GM21528 (cell line): ENCODE results near the gene LCA5L.
"Not testable (repeated sequence)": the region's sequence is repeated elsewhere in the genome, so short reads cannot be mapped to it uniquely, and the experiment has no call there.

Source experiments
- ATAC-seq: cut with Tn5 transposase; IDR thresholded peaks from one replicate; pipeline ENCODE4 v1.9.1; 2021; ENCODE audit warnings: mild to moderate bottlenecking, moderate library complexity; ENCODE audit not compliant: unreplicated experiment, low FRiP score

The LCA5L gene

DNA sequence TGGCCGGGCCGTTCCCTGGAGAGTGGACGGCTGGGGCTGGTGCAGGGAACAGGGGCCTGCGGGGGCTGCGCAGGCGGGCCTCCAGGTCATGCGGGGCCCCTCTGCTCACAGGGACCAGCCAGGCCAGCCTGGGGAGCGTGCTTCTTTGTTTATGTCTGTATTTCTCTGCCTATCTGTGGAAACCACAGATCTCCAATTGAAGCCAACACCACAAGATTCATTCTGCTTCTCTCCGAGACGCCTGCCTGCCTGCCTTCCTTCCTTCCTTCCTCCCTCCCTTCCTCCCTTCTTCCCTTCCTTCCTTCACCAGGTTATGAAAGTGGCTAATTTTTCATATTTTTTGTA, 56.8 kb downstream of the LCA5L start:
- peak; percentile 17 for ATAC-seq

DNA sequence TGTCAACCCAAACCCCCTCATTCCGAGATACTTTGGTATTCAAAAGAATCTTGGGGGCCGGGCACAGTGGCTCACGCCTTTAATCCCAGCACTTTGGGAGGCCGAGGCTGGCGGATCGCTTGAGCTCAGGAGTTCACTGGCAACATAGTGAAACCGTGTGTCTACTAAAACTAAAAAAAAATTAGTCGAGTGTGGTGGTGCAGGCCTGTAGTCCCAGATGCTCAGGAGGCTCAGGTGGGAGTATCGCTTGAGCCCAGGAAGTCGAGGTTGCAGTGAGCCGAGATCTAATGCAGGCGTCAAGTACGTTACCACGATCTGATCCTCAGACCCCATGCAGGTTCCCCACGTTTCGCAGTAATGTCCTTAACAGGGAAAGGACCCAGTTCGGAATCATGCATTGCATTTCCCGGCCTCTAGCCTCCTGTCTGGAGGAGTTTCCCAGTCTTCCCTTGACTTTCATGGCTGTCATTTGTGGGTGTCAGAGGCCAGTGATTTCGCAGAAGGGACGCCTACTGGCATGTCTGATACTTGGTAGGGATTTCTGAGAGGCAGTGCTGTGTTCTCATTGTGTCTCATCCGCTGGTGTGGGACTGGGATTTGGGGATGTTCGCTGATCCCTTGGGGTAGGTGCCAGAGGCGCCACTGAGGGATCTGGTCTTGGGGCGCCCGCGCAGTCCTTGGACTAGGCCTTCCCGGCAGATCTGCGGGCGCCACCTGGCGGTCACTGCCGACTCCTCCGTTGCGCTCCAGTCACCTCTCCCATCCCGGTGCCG, 57.4 kb downstream of the LCA5L start:
- peak; percentile 78 for ATAC-seq

DNA sequence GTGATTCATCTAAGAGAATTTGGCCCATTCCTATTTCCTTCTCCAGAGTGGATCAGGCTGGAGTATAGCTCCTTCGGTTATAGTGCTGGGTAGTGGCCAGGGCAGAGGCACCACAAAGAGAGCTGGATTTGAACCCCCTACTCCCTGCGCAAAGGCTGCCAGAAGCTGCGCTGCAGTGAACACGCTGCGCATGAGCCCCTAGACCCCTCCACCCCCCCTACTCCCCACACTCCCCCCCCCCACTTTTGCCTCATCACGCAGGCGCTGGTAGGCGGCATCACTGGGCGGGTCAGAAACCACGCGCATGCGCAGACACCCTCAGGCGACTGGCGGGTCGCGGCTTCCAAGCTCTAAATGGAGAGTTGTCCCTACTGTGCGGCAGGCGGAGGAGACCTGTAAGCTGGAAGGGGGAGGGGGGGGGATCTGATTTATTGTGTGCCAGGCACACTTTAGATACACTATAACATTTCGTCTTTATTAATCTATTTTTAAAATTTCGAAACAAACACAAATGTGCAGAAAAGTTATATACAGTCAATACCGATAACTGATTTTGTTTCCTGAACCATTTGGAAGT, 58.0 kb downstream of the LCA5L start:
- no peak for ATAC-seq

DNA sequence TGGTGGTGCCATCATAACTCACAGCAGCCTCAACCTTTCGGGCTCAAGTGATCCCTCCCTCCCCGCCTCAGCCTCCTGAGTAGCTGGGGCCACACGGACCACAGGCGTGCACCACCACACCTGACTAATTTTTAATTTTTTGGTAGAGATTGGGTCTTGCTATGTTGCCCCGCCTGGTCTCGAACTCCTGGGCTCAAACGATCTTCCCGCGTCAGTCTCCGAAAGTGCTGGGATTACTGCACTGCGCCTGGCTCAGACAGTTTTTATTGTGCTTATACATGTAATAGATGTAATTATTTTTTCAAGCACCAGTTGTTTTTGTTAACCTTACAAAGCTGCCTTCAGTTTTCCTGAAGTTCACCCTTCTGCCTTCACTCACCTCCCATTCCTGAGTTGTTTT, 58.7 kb downstream of the LCA5L start:
- no peak for ATAC-seq

DNA sequence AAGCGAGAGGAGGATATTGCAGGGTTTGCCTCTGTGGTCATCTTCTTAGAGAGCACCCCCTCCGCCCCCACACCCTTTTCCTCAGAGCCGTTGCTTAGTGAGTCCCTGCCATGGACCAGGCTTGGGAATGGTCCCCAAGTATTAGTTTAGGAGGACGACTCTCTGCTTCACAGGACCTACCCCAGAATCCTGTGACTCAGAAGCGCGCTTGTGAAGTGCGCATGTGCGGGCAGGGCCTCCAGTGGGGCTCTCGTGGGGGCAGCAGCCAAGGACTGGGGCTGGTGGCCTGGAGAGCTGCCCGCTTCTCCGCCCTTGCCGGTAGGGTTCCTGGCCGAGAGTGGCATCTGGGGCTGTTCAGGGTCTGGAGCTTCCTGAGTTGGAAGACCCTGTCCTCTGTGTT, 59.4 kb downstream of the LCA5L start:
- ATAC-seq: no peak

DNA sequence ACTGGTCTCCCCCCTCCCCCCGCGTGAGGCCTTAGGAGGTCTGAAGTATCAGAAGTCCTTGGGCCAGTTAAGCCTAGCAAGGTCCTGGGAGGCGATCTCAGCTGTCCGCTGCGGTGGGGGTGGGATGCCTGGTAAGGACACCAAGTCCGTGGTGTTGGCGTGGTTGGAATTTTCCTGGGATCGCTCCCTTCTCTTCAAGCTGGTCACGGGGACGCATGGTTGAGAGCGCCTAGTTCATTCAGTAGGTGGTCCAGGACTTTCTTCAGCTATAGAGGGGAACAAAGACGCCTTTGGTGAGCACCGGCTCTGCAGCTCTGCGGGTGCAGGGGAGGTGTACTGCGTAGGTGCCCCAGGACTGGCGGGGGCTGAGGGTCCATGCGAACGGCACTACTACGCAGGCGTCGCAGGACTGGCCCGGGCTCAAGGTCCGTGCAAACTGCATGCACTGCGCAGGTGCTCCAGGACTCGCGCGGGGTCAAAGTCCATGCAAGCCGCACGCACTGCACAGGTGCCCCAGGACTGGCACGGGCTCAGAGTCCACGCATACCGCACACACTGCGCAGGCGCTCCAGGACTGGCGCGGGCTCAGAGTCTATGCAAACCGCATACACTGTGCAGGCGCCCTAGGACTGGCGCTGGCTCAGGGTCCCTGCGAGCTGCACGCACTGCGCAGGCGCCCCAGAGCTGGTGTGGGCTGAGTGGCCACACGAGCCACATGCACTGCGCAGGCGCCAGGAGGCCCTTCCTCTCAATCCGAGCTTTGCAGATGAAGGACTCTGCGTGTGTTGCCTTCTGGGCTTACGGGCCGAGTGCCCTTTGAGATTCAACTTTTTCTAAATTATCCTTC, 60.1 kb downstream of the LCA5L start:
- no peak for ATAC-seq

DNA sequence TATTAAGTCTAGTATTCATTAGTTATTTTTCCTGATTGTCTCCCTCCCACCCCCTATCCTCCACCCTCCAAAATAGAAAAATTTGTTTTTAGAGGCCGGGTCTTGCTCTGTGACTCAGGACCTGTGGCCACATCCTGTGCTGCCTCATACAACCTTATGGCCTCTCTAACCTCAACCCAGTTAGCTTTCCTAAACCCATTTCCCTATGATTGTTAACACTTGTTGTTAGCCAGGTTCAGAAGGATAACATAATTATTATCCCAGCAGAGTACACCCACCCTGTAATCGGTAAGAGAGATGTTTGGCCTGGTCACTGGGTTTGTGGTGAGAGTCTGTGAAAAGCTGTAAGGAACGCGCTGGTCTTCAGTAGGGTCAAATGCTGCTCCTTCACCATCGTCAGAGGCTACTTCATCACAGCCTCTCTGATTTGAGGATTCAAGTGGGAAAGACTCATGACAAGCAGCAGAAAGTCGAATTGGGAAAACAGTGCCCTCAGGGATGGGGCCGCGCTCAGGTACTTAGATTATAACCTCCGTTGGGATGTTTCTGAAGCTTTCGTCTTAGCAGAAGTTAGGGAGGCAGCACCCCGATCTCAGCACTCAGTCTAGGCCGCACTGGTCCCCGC, 60.8 kb downstream of the LCA5L start:
- no peak for ATAC-seq

DNA sequence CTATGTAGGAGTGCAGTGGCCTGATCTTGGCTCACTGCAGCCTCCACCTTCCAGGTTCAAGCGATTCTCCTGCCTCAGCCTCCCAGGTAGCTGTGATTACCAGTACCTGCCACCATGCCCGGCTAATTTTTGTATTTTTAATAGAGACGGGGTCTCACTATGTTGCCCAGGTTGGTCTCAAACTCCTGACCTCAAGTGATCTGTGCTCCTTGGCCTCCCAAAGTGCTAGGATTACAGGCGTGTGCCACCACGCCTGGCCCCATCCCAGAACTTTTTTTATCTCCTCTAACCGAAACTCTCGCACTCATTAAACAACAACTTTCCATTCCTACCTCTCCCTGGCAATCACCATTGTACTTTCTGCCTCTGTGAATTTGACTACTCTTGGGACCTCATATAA, 63.5 kb downstream of the LCA5L start:
- ATAC-seq: not testable (repeated sequence)

DNA sequence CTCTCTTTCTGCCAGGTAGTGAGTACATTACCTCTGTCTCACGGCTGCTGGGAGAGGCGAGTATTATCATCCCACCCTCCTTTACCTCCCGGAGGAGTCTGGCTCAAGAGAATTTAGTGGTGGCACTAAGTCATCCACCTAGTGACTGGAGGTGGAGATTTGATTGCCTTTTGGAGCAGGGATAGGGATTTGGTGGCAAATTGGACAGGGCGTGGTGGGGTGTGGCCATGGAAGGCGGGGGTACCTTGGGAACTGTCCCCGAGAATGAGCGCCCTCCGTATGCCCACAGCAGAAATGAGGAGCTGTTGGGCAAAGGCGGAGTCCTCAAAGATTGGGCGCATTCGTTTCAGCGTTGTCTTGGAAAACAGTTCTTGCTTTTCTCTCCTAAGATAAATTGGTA, 64.6 kb downstream of the LCA5L start:
- no peak for ATAC-seq

DNA sequence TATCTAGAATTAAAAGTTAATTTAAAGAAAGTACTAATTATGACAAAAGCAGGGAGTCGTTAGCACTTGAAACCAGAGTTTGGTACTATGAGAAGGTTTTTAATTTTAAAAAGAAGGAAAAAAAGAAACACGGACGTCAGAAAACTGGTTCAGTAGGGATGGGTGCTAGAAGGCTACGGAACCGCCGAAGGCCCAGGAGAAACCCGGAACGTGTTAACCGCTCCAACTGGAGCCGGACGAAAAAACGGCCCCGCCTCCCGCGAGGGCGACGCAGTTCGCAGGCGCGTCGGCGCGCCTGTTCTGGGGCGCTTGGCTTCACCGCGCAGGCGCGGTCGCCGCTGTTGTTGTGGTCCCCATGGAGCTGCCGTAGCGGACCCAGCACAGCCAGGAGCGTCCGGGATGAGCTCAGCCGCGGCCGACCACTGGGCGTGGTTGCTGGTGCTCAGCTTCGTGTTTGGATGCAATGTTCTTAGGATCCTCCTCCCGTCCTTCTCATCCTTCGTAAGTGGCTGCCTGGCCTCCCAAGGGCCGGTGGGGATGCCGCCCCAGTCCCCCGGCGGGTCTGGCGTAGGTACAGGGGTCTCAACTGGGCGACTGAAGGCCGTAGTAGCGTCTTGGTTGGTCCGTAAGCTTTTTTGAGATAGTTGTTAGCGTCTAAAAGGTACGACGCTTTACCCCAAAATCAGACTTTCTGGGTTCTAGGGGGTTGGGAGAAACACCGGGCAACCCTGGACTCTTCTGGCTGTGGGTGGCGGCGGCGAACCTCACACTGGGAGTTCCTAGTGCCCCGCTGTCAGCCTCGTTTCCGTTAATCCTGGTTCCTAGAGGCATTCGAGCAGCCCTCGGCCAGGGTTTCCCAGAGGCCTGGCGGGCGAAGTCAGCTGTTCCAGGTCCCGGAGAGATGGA, 65.3 kb downstream of the LCA5L start:
- peak; percentile 94 for ATAC-seq

DNA sequence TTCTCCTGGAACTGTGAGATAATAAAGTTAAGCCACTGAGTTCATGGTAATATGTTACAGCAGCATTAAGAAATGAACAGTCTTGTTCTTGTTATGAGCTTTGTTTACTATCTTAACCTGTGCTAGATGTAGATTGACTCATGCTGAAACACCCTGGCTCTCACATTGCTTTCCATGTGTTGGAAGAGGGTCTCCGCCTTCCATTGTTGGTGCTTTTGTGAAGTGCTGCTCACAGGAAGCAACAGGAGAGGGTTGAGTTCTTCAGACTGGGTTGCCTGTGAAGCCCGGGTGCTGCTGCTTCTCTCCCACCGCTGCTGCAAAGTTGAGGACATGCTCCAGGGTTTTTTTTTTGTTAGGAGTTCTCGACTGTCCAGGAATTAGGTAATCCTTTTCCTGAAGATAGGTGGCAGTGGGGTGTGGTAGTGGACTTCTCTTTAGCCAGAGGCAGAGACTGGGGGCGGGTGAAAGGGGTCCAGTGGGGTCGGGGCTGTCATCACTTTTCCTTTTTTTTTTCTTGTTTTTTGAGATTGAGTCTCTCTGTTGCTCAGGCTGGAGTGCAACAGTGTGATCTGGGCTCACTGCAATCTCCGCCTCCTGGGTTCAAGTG, 68.0 kb downstream of the LCA5L start:
- ATAC-seq: no peak

DNA sequence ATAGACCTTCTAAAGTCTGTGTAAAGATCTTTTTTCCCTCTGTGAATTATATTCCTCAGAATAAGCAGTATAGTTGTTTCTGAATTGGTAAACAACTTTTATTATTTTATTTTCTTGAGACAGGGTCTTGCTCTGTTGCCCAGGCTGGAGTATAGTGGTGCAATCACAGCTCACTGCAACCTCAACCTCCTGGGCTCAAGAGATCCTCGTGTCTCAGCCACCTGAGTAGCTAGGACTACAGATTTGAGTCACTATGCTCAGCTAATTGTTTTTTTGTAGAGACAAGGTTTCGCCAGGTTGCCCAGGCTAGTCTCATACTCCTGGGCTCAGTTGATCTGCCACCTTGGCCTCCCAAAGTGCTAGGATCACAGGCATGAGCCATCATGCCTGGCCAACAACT, 70.1 kb downstream of the LCA5L start:
- ATAC-seq: no peak

DNA sequence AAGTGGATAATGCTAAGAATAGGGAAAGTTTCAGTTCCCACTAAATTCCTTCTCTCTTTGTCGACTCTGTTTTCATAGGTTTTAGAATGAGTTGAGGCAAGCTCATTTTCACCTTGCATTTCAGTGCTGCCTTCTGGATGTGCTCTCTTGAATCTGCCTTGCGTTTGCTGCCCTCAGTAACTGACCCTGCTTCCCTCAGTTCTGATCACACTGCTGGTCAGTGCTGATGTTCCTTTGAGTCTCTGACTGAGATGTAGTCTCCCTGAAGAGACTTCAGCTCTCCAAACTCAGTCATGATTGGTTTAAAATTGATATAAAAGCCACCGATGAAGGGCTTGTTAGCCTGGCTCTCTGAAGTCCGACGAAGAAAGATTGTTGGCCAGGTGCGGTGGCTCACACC, 71.5 kb downstream of the LCA5L start:
- ATAC-seq: no peak

DNA sequence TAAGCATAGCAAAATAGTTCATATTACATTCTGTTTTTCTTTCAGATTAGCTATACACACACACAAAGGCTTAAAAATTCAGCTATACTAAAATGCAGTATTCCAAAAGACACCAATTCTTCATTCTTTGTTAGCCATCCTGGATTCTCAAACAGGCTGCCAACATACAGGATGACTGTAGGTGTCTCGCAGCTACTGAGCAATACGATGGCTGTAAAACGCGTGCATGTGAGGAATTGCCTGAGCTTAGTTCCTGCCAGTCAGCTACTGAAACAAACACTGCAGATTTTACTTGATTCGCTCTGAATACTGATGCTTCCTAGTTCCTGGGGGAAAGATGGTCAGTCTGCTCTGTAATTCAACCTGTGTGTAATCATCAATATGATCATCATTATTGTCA, 71.9 kb downstream of the LCA5L start:
- ATAC-seq: no peak

DNA sequence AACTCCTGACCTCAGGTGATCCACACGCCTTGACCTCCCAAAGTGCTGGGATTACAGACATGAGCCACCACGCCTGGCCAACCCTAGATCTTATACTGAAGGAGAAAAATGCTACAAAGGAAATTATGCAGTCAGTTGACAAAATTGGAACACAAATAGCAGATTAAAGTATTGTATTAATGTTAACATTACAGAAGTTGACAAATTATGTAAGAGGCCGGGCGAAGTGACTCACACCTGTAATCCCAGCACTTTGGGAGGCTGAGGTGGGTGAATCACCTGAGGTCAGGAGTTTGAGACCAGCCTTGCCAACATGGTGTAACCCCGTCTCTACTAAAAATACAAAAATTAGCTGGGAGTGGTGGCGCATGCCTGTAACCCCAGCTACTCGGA, 75.7 kb downstream of the LCA5L start:
- ATAC-seq: not testable (repeated sequence)

DNA sequence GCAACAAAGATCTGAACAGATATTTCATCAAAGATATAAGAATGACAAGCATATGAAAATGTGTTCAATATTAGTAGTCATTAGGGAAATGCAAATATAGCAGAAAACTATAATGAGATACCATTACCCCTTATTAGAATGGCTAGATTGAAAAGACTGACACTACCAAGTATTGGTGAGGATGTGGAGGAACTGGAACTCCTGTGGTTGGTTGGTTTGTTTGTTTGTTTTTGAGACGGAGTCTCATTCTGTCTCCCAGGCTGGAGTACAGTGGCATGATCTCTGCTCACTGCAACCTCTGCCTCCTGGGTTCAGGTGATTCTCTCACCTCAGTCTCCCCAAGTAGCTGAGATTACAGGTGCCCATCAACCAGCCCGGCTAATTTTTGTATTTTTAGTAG, 77.8 kb downstream of the LCA5L start:
- ATAC-seq: no peak

DNA sequence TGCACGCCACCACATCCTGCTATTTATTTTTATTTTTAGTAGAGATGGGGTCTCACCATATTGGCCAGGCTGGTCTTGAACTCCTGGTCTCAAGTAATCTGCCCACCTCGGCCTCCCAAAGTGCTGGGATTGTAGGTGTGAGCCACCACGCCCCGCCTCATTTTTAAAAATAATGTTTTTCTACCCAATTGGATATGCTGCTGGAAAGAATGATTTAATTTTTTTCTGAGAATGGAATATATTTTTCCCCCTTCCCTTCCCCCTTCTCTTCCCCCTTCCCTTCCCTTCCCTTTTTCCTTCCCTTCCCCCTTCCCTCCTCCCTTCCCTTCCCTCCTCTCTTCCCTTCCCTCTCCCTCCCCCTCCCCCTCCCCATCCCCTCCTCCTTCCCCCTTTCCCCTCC, 79.0 kb downstream of the LCA5L start:
- ATAC-seq: no peak

DNA sequence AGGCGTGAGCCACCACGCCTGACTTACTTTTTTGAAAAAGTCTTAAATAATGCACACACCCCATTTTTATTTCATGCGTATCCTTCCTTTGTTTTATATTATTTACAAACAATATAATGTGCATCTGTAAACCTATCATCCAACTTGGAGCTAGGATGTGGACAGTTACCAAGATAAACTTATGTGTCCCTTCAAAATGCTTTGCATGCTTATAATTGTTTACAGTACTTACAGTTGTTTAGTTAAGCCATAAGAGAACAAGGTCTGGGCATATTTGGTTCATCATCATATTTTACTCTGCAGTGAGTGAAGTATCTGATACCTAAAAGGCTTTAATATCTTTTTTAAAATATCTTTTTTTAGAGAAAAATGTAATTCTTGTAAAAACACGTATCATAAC, 80.6 kb downstream of the LCA5L start:
- no peak for ATAC-seq

DNA sequence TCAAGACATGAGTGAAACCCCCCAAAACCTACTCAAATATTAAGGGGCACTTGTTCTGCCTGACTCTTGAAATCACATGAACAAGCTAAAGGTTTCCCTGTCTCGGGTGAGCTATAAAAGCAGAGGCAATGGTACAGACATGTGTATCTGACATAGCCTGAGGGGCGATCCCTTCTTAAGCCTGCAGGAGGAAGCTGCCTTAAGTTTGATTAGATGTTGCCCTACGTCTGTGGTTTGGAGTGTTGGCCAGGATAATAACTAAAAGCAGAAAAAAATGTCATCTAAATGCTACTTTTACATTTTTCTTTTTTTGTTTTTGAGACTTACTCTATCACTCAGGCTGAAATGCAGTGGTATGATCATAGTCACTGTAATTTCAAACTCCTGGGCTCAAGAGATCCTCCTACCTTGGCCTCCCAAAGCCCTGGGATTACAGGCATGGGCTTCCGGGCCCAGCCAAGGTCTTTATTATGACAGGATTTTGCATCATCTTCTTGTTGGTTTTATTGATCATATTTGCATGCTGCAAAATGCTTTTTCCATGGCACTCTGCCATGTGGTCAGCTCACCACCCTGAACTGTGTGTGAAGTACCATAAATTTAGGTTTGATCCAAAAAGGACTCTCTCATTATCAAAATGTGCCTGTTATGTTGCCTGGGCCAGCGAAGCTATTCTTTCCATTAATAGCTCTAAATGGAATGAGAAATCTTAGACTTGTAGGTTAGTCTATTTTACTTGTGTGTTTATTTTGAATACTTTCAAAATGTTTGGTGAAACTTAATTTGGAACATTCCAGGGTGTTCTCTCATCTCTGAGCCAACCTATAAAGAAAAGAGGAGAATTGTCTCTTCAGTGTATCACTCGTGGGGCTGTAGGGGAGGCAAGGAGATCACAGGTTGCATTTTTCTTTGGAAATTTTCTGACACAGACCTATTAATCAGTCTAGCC, 81.7 kb downstream of the LCA5L start:
- no peak for ATAC-seq
